OCI-LY1 (cell line): ENCODE measurements around the gene EVA1C.

Experiments used
- CTCF ChIP-seq: fragments of 200-600 bp; sonication (generic), shearing (Covaris generic); IDR thresholded peaks from 2 replicates; pipeline ENCODE4 v1.5.1; 2017; ENCODE audit warnings: mild to moderate bottlenecking, antibody characterized with exemption, low read length, moderate library complexity, mixed read lengths
- EZH2 ChIP-seq: fragments of 200-600 bp; sonication (generic), shearing (Covaris generic); IDR thresholded peaks from 2 replicates; pipeline ENCODE4 v1.8.0; 2017; ENCODE audit warnings: borderline replicate concordance, mixed run types, mild to moderate bottlenecking, antibody characterized with exemption, low read length, moderate library complexity, mixed read lengths

- TF ChIP-seq CTCF, result no peak
- no peak for TF ChIP-seq EZH2
Measured at GRCh38 chr21:32378956-32379355, 33.5 kb upstream of the EVA1C start.
